H9 (cell line): ENCODE results near the gene CLPSL1. TPM values are rescaled to one million over a fixed set of nuclear protein-coding genes. Genes with fewer than 3 reads are reported as not detected.
A peak's percentile ranks its signal among the peaks of the same experiment; 100 is the strongest.

ENCODE experiments used
- DNase-seq: peaks from one replicate; pipeline ENCODE4 v3.0.0-alpha.2; 2017
- H2AFZ ChIP-seq: one replicate; pipeline ENCODE4 v1.6.1; 2013; ENCODE audit warnings: mild to moderate bottlenecking, low read length, control low read depth, moderate library complexity
- H2AK5ac ChIP-seq: 2 replicates; pipeline ENCODE4 v1.6.1; 2013; ENCODE audit warnings: low read length, control low read depth, mixed read lengths; ENCODE audit not compliant: insufficient read length
- H2BK120ac ChIP-seq: one replicate; pipeline ENCODE4 v1.6.1; 2013; ENCODE audit warnings: low read depth, mild to moderate bottlenecking, low read length, control low read depth, inconsistent platforms; ENCODE audit not compliant: poor library complexity, severe bottlenecking
- H2BK12ac ChIP-seq: 2 replicates; pipeline ENCODE4 v1.6.1; 2013; ENCODE audit warnings: low read length, control low read depth, mixed read lengths, low read depth; ENCODE audit not compliant: insufficient read length
- H2BK15ac ChIP-seq: 2 replicates; pipeline ENCODE4 v1.6.1; 2013; ENCODE audit warnings: low read depth, low read length, control low read depth
- H2BK20ac ChIP-seq: one replicate; pipeline ENCODE4 v1.6.1; 2013; ENCODE audit warnings: low read depth, mild to moderate bottlenecking, low read length, control low read depth, inconsistent platforms; ENCODE audit not compliant: poor library complexity, severe bottlenecking
- H2BK5ac ChIP-seq: 2 replicates; pipeline ENCODE4 v1.6.1; 2013; ENCODE audit warnings: low read length, control low read depth, mixed read lengths; ENCODE audit not compliant: insufficient read length
- H3K14ac ChIP-seq: 2 replicates; pipeline ENCODE4 v1.6.1; 2013; ENCODE audit warnings: low read length, control low read depth; ENCODE audit not compliant: insufficient read depth
- H3K18ac ChIP-seq: 2 replicates; pipeline ENCODE4 v1.6.1; 2013; ENCODE audit warnings: low read depth, mild to moderate bottlenecking, mixed read lengths, low read length, control low read depth; ENCODE audit not compliant: insufficient read length
- H3K23ac ChIP-seq: 2 replicates; pipeline ENCODE4 v1.6.1; 2013; ENCODE audit warnings: low read length, control low read depth, mixed read lengths, low read depth; ENCODE audit not compliant: insufficient read length
- H3K23me2 ChIP-seq: 2 replicates; pipeline ENCODE4 v1.6.1; 2013; ENCODE audit warnings: low read depth, mild to moderate bottlenecking, mixed read lengths, low read length, control low read depth; ENCODE audit not compliant: insufficient read length, poor library complexity, severe bottlenecking
- H3K27ac ChIP-seq: 2 replicates; pipeline ENCODE4 v1.5.1; 2013; ENCODE audit warnings: low read length, control low read depth, mixed read lengths, low read depth; ENCODE audit not compliant: insufficient read length
- H3K27me3 ChIP-seq: 2 replicates; pipeline ENCODE4 v1.6.1; 2013; ENCODE audit warnings: low read length, control low read depth, inconsistent platforms; ENCODE audit not compliant: insufficient read depth
- H3K4ac ChIP-seq: 2 replicates; pipeline ENCODE4 v1.6.1; 2013; ENCODE audit warnings: low read depth, mild to moderate bottlenecking, control low read depth, inconsistent platforms, low read length, moderate library complexity
- H3K4me1 ChIP-seq: 2 replicates; pipeline ENCODE4 v1.6.1; 2013; ENCODE audit warnings: low read length, control low read depth, inconsistent platforms; ENCODE audit not compliant: insufficient read depth
- H3K4me2 ChIP-seq: 2 replicates; pipeline ENCODE4 v1.6.1; 2013; ENCODE audit warnings: low read length, control low read depth, mixed read lengths; ENCODE audit not compliant: insufficient read length, insufficient read depth
- H3K56ac ChIP-seq: 2 replicates; pipeline ENCODE4 v1.6.1; 2013; ENCODE audit warnings: low read depth, mild to moderate bottlenecking, mixed read lengths, low read length, control low read depth; ENCODE audit not compliant: insufficient read length
- H3K79me1 ChIP-seq: 2 replicates; pipeline ENCODE4 v1.6.1; 2013; ENCODE audit warnings: low read depth, mild to moderate bottlenecking, moderate library complexity, low read length, control low read depth, inconsistent platforms; ENCODE audit not compliant: insufficient read depth, poor library complexity, severe bottlenecking
- H3K79me2 ChIP-seq: 2 replicates; pipeline ENCODE4 v1.6.1; 2013; ENCODE audit warnings: low read length, control low read depth, inconsistent platforms; ENCODE audit not compliant: insufficient read depth
- H3K9ac ChIP-seq: 2 replicates; pipeline ENCODE4 v1.6.1; 2013; ENCODE audit warnings: low read length, control low read depth, mixed read lengths; ENCODE audit not compliant: insufficient read length; ENCODE audit errors: extremely low read depth
- H3K9me3 ChIP-seq: one replicate; pipeline ENCODE4 v1.6.1; 2013; ENCODE audit warnings: low read depth, low read length, inconsistent platforms; ENCODE audit not compliant: control insufficient read depth
- H3T11ph ChIP-seq: one replicate; pipeline ENCODE4 v1.6.1; 2013; ENCODE audit warnings: mild to moderate bottlenecking, low read length, control low read depth, inconsistent platforms
- H4K20me1 ChIP-seq: one replicate; pipeline ENCODE4 v1.6.1; 2013; ENCODE audit not compliant: control insufficient read depth, insufficient read length, insufficient read depth
- H4K5ac ChIP-seq: 2 replicates; pipeline ENCODE4 v1.6.1; 2013; ENCODE audit warnings: low read depth, mild to moderate bottlenecking, mixed read lengths, low read length, control low read depth; ENCODE audit not compliant: insufficient read length
- H4K8ac ChIP-seq: replicated peaks from 2 replicates; pipeline ENCODE4 v1.6.1; 2013; ENCODE audit warnings: low read length, control low read depth, mixed read lengths, low read depth; ENCODE audit not compliant: insufficient read length
- H4K91ac ChIP-seq: 2 replicates; pipeline ENCODE4 v1.6.1; 2013; ENCODE audit warnings: low read depth, mild to moderate bottlenecking, moderate library complexity, mixed read lengths, low read length, control low read depth; ENCODE audit not compliant: insufficient read length
- H3K27ac Mint-ChIP-seq, 3 experiments: 2 replicates in 2 of 3; 3 replicates in 1 of 3; pipeline ENCODE4 v1.8.0; 2020 to 2021; ENCODE audit warnings: mixed read lengths in 3 of 3, mild to moderate bottlenecking in 1 of 3, moderate library complexity in 1 of 3
- H3K27me3 Mint-ChIP-seq: 2 replicates; pipeline ENCODE4 v1.8.0; 2021; ENCODE audit warnings: low read depth, mild to moderate bottlenecking, moderate library complexity, mixed read lengths
- H3K36me3 Mint-ChIP-seq, 3 experiments: 2 replicates in 2 of 3; 3 replicates in 1 of 3; pipeline ENCODE4 v1.8.0; 2020 to 2021; ENCODE audit warnings: low read depth in 3 of 3, mixed read lengths in 3 of 3; ENCODE audit not compliant: insufficient read depth in 1 of 3
- H3K4me1 Mint-ChIP-seq, 2 experiments: 2 replicates each; pipeline ENCODE4 v1.8.0; 2020; ENCODE audit warnings: mixed read lengths in 2 of 2
- H3K4me3 Mint-ChIP-seq, 2 experiments: 2 replicates in 1 of 2; 3 replicates in 1 of 2; pipeline ENCODE4 v1.8.0; 2020 to 2021; ENCODE audit warnings: mild to moderate bottlenecking in 2 of 2, mixed read lengths in 2 of 2, moderate library complexity in 1 of 2
- H3K9me3 Mint-ChIP-seq, 2 experiments: 2 replicates in 1 of 2; 3 replicates in 1 of 2; pipeline ENCODE4 v1.8.0; 2020; ENCODE audit warnings: mild to moderate bottlenecking in 2 of 2, mixed read lengths in 2 of 2, moderate library complexity in 1 of 2
- CTCF ChIP-seq: fragments of 200-600 bp; sonication (generic); conservative IDR thresholded peaks from 3 replicates; pipeline ENCODE4 v1.8.0; 2021; ENCODE audit warnings: antibody characterized with exemption, mild to moderate bottlenecking
- WGBS: extraction: QIAGEN DNeasy Blood & Tissue Kit; methylation state at CpG from one replicate; pipeline ENCODE4 v1.1.7; 2013; ENCODE audit warnings: missing lambda C conversion rate, low lambda C conversion rate, mixed read lengths; ENCODE audit not compliant: insufficient read length; ENCODE audit errors: extremely low coverage; 5-methylcytosine and 5-hydroxymethylcytosine counted together
- total RNA-seq: library from RNA; stranded (reverse); gene quantifications from 2 replicates; pipeline ENCODE4 v1.2.1, GENCODE V29; 2021

Gene CLPSL1
- total RNA-seq, 1 experiment from 2014 or later = not detected

- Mint-ChIP-seq H3K4me1 (peaks cover 21 to 24% of the 10 kb centered on the region in 2 experiments), H3K36me3 (no peaks in the 10 kb centered on the region; a peak in 1 of 7 replicates), H3K27ac (no peak overlapping the region), H3K4me3 (peak overlapping the region in 1 of 2 experiments; percentile 46; a peak in 1 of 5 replicates), H3K9me3 (no peaks in the 10 kb centered on the region), H3K27me3 (peaks cover 23% of the 10 kb centered on the region)
- WGBS = no CpG with 5 or more reads among the region's 6 CpGs
- no peak overlapping the region for H2BK120ac ChIP-seq
- H4K8ac ChIP-seq = no peak overlapping the region
- no peaks in the 10 kb centered on the region for H3K27me3 ChIP-seq
- no peaks in the 10 kb centered on the region for H4K20me1 ChIP-seq
- H3K27ac ChIP-seq = no peak overlapping the region
- no peak overlapping the region for H2AFZ ChIP-seq
- TF ChIP-seq CTCF = no peak
- H3K4me1 ChIP-seq = no peaks in the 10 kb centered on the region
- H2BK15ac ChIP-seq = no peak overlapping the region
- no peak overlapping the region for H2BK5ac ChIP-seq
- H3K14ac ChIP-seq = no peak overlapping the region
- H3K4ac ChIP-seq = no peak overlapping the region
- DNase-seq = no peak
- no peak overlapping the region for H3K9ac ChIP-seq
- no peak overlapping the region for H4K91ac ChIP-seq
- H3T11ph ChIP-seq = no peak overlapping the region
- H4K5ac ChIP-seq = no peak overlapping the region
- no peak overlapping the region for H2AK5ac ChIP-seq
- H3K9me3 ChIP-seq = no peaks in the 10 kb centered on the region
- no peak overlapping the region for H3K23ac ChIP-seq
- no peaks in the 10 kb centered on the region for H3K79me1 ChIP-seq
- H3K79me2 ChIP-seq = no peaks in the 10 kb centered on the region
- no peak overlapping the region for H3K56ac ChIP-seq
- H3K18ac ChIP-seq = no peak overlapping the region
- peaks cover 3% of the 10 kb centered on the region for H3K23me2 ChIP-seq
- no peak overlapping the region for H2BK12ac ChIP-seq
- H2BK20ac ChIP-seq = no peak overlapping the region
- H3K4me2 ChIP-seq = no peak overlapping the region
Observed at GRCh38 chr6:35775031-35775430, 5.8 kb upstream of the CLPSL1 start.
